Transverse colon (tissue), 4 donors: ENCODE data around the gene PRDM11.

Experiments
- CTCF ChIP-seq, 5 experiments: fragments of 200-600 bp in 3 of 5; fragments of 450-650 bp in 2 of 5; sonication (generic) in 3 of 5; IDR thresholded peaks; 1 replicate in 2 of 5; 2 replicates in 3 of 5; pipeline ENCODE4 v1.5.1; 2016 to 2017; ENCODE audit warnings: antibody characterized with exemption in 5 of 5, inconsistent platforms in 3 of 5, mild to moderate bottlenecking in 2 of 5, moderate library complexity in 1 of 5
- EP300 ChIP-seq: sonication (generic); formaldehyde crosslinking; IDR thresholded peaks from one replicate; pipeline ENCODE4 v1.6.1; 2017; ENCODE audit warnings: antibody characterized with exemption, low read depth
- POLR2A ChIP-seq: fragments of 450-650 bp; IDR thresholded peaks from one replicate; pipeline ENCODE4 v1.6.1; 2016; ENCODE audit warnings: antibody characterized with exemption, mild to moderate bottlenecking, moderate library complexity
- POLR2AphosphoS5 ChIP-seq, 3 donors: sonication (generic); formaldehyde crosslinking; IDR thresholded peaks; one replicate each; pipeline ENCODE4 v1.6.1; 2016; ENCODE audit warnings: antibody characterized with exemption in 3 of 3

DNA sequence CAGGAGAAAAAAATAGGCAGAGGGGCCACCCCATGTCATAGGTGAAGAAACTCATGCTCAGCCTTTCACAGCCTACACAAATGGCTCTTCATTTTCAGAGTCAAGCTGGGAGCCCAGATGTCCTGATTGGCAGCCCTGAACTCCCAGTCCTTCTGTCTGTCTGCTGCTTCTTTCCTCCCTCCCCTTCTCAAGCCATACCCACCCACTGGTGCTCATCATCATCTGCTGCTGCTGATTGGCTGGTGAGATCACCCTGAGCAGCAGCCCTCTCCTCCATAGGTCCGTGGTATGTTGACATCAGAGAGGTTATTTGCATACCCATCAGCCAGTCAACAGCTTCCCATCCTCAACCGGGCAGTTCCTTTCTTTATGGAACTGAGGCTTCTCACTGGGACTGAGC lies 46.1 kb upstream of the PRDM11 start:
- TF ChIP-seq POLR2A (no peak), CTCF (IDR thresholded peaks at IDR 0.05) (no peak), EP300 (no peak), POLR2AphosphoS5 (IDR thresholded peaks at IDR 0.05) (no peak)
